H1 (cell line): ENCODE results near the gene ZNF273. TPM values are rescaled to one million over a fixed set of nuclear protein-coding genes. Genes with fewer than 3 reads are reported as not detected.

Experiments used
- CTCF ChIA-PET: fragments of 300-600 bp; sonication (Branson Sonifier 250); formaldehyde crosslinking; loops from one replicate; lab custom pipeline; 2021; ENCODE audit not compliant: partially characterized antibody; lab: Charles Lee
- POLR2A ChIA-PET: fragments of 300-600 bp; sonication (Branson Sonifier 250); formaldehyde crosslinking; loops from one replicate; lab custom pipeline; 2021; ENCODE audit warnings: inconsistent platforms; ENCODE audit not compliant: partially characterized antibody; lab: Charles Lee
- DNase-seq, 2 experiments: peaks; one replicate each; pipeline versions ENCODE4 v3.0.0 to v3.0.0-alpha.2; 2010 to 2022; ENCODE audit warnings: low spot score in 2 of 2, low read depth in 1 of 2, mixed read lengths in 1 of 2
- FAIRE-seq: peaks from 2 replicates; lab custom pipeline; 2011; peaks lifted over from hg19 to GRCh38; lab: Jason Lieb, UNC
- H2AFZ ChIP-seq: 2 replicates; pipeline ENCODE4 v1.8.1; 2012; ENCODE audit warnings: low read length, inconsistent platforms
- H2AK5ac ChIP-seq: 2 replicates; pipeline ENCODE4 v1.6.1; 2013; ENCODE audit warnings: low read depth, low read length
- H2BK120ac ChIP-seq: replicated peaks from 2 replicates; pipeline ENCODE3; 2013; ENCODE audit warnings: low read depth, low read length, inconsistent platforms
- H2BK12ac ChIP-seq: 2 replicates; pipeline ENCODE4 v1.6.1; 2013; ENCODE audit warnings: low read depth, low read length
- H2BK15ac ChIP-seq: 2 replicates; pipeline ENCODE4 v1.6.1; 2013; ENCODE audit warnings: low read length
- H2BK20ac ChIP-seq: 2 replicates; pipeline ENCODE4 v1.6.1; 2013; ENCODE audit warnings: low read length
- H2BK5ac ChIP-seq: 2 replicates; pipeline ENCODE4 v1.6.1; 2013; ENCODE audit warnings: low read depth, low read length
- H3K14ac ChIP-seq: 2 replicates; pipeline ENCODE4 v1.6.1; 2013; ENCODE audit warnings: inconsistent platforms; ENCODE audit not compliant: insufficient read length
- H3K18ac ChIP-seq: 2 replicates; pipeline ENCODE4 v1.6.1; 2013; ENCODE audit warnings: low read length; ENCODE audit errors: extremely low read depth
- H3K23ac ChIP-seq: 2 replicates; pipeline ENCODE4 v1.6.1; 2013; ENCODE audit warnings: inconsistent platforms; ENCODE audit not compliant: insufficient read length
- H3K23me2 ChIP-seq: 2 replicates; pipeline ENCODE4 v1.6.1; 2013; ENCODE audit warnings: low read depth, low read length
- H3K27ac ChIP-seq: 2 replicates; pipeline ENCODE4 v1.6.1; 2011; ENCODE audit warnings: low read depth, low read length, inconsistent platforms
- H3K27me3 ChIP-seq, 4 experiments: replicated peaks in 1 of 4; 1 replicate in 1 of 4; 2 replicates in 3 of 4; pipeline versions ENCODE4 v1.6.1 to v1.8.1; 2011 to 2013; ENCODE audit warnings: low read length in 3 of 4, mild to moderate bottlenecking in 3 of 4, inconsistent platforms in 2 of 4, mixed read lengths in 2 of 4, moderate library complexity in 1 of 4; ENCODE audit not compliant: control insufficient read depth in 3 of 4, insufficient read depth in 3 of 4; ENCODE audit errors: extremely low read depth in 1 of 4
- H3K36me3 ChIP-seq, 4 experiments: 2 replicates each; pipeline versions ENCODE4 v1.6.1 to v1.8.1; 2011 to 2013; ENCODE audit warnings: mild to moderate bottlenecking in 4 of 4, low read length in 3 of 4, moderate library complexity in 2 of 4, control low read depth in 1 of 4, inconsistent platforms in 1 of 4; ENCODE audit not compliant: insufficient read depth in 4 of 4, control insufficient read depth in 2 of 4
- H3K4ac ChIP-seq: replicated peaks from 2 replicates; pipeline ENCODE3; 2013; ENCODE audit warnings: low read length, low read depth, mixed read lengths, inconsistent platforms; ENCODE audit not compliant: insufficient read length
- H3K4me1 ChIP-seq, 4 experiments: replicated peaks in 1 of 4; 1 replicate in 1 of 4; 2 replicates in 3 of 4; pipeline versions ENCODE4 v1.6.1 to v1.8.1; 2011 to 2013; ENCODE audit warnings: low read length in 3 of 4, inconsistent platforms in 2 of 4, mixed read lengths in 1 of 4; ENCODE audit not compliant: insufficient read depth in 4 of 4, control insufficient read depth in 3 of 4
- H3K4me2 ChIP-seq, 2 experiments: 2 replicates each; pipeline versions ENCODE4 v1.6.1 to v1.8.1; 2011 to 2013; ENCODE audit warnings: low read depth in 2 of 2, low read length in 2 of 2, control low read depth in 1 of 2, inconsistent platforms in 1 of 2, mild to moderate bottlenecking in 1 of 2; ENCODE audit not compliant: insufficient read depth in 1 of 2
- H3K4me3 ChIP-seq, 4 experiments: fragments of 200-600, 300-600 bp in 1 of 4; sonication (generic), shearing (Covaris generic), sonication (Bioruptor Twin) in 1 of 4; 2 replicates each; pipeline versions ENCODE4 v1.5.1 to v1.8.1; 2011 to 2016; ENCODE audit warnings: low read length in 4 of 4, low read depth in 3 of 4, control low read depth in 2 of 4, inconsistent platforms in 2 of 4, mild to moderate bottlenecking in 2 of 4, mixed read lengths in 1 of 4, moderate library complexity in 1 of 4; ENCODE audit not compliant: insufficient read depth in 2 of 4; ENCODE audit errors: extremely low read depth in 1 of 4
- H3K56ac ChIP-seq: replicated peaks from 2 replicates; pipeline ENCODE3; 2013; ENCODE audit warnings: low read depth, mild to moderate bottlenecking, mixed read lengths, low read length, inconsistent platforms; ENCODE audit not compliant: insufficient read length
- H3K79me1 ChIP-seq: 2 replicates; pipeline ENCODE4 v1.6.1; 2013; ENCODE audit warnings: low read depth, low read length, control low read depth
- H3K79me2 ChIP-seq, 2 experiments: 2 replicates each; pipeline versions ENCODE4 v1.6.1 to v1.8.1; 2012 to 2013; ENCODE audit warnings: low read length in 2 of 2, mild to moderate bottlenecking in 2 of 2, inconsistent platforms in 1 of 2; ENCODE audit not compliant: insufficient read depth in 2 of 2, control insufficient read depth in 1 of 2
- H3K9ac ChIP-seq, 4 experiments: replicated peaks in 1 of 4; 1 replicate in 1 of 4; 2 replicates in 3 of 4; pipeline versions ENCODE4 v1.6.1 to v1.8.1; 2011 to 2013; ENCODE audit warnings: low read depth in 3 of 4, low read length in 3 of 4, control low read depth in 2 of 4, mild to moderate bottlenecking in 2 of 4, moderate library complexity in 2 of 4, inconsistent platforms in 1 of 4; ENCODE audit errors: extremely low read depth in 1 of 4
- H3K9me3 ChIP-seq, 2 experiments: 2 replicates each; pipeline versions ENCODE4 v1.6.1 to v1.8.1; 2012 to 2013; ENCODE audit warnings: mild to moderate bottlenecking in 2 of 2, moderate library complexity in 2 of 2, control low read depth in 1 of 2, inconsistent platforms in 1 of 2, low read depth in 1 of 2, low read length in 1 of 2, mixed read lengths in 1 of 2; ENCODE audit not compliant: insufficient read depth in 2 of 2
- H4K20me1 ChIP-seq, 2 experiments: replicated peaks in 1 of 2; 2 replicates each; pipeline versions ENCODE3 to v1.8.1; 2011 to 2013; ENCODE audit warnings: inconsistent platforms in 2 of 2, low read length in 2 of 2, mild to moderate bottlenecking in 1 of 2; ENCODE audit not compliant: insufficient read depth in 2 of 2, control insufficient read depth in 1 of 2
- H4K5ac ChIP-seq: 2 replicates; pipeline ENCODE4 v1.6.1; 2013; ENCODE audit warnings: low read length, low read depth, mixed read lengths, inconsistent platforms; ENCODE audit not compliant: insufficient read length
- H4K8ac ChIP-seq: 2 replicates; pipeline ENCODE4 v1.8.0; 2013; ENCODE audit warnings: mild to moderate bottlenecking, moderate library complexity, low read length, inconsistent platforms; ENCODE audit not compliant: insufficient read depth; ENCODE audit errors: extremely low read depth
- H4K91ac ChIP-seq: replicated peaks from 2 replicates; pipeline ENCODE3; 2013; ENCODE audit warnings: low read length, mixed read lengths, inconsistent platforms; ENCODE audit not compliant: insufficient read length
- BRCA1 ChIP-seq: IDR thresholded peaks from 2 replicates; pipeline ENCODE4 v1.6.1; 2012; ENCODE audit warnings: low read depth, low read length, improper control_type of control experiment
- SAP30 ChIP-seq: fragments of 300-600 bp; sonication (generic); IDR thresholded peaks from 2 replicates; pipeline ENCODE4 v1.7.1; 2012; ENCODE audit warnings: low read length, moderate library complexity, mild to moderate bottlenecking, inconsistent platforms; ENCODE audit not compliant: insufficient read depth, insufficient replicate concordance
- WGBS, 2 experiments: shearing (Covaris generic) in 1 of 2; methylation state at CpG; one replicate each; pipeline versions ENCODE4 v1.1.6 to v1.1.7; 2013 to 2015; ENCODE audit warnings: low lambda C conversion rate in 2 of 2, mixed read lengths in 2 of 2, inconsistent platforms in 1 of 2, low coverage in 1 of 2, missing lambda C conversion rate in 1 of 2; ENCODE audit not compliant: insufficient replicate concordance in 2 of 2, insufficient coverage in 1 of 2, insufficient read length in 1 of 2; ENCODE audit errors: extremely low coverage in 1 of 2, missing lambda C conversion rate in 1 of 2; 5-methylcytosine and 5-hydroxymethylcytosine counted together
- polyA plus RNA-seq, 7 experiments: library from polyadenylated mRNA; depleted of rRNA in 3 of 7; stranded (reverse) in 5 of 7; unstranded in 2 of 7; fragments of >200 nt in 5 of 7; fragments of 200-250 nt in 2 of 7; gene quantifications; 1 replicate in 5 of 7; 2 replicates in 1 of 7; 4 replicates in 1 of 7; pipeline versions ENCODE4 v1.2.1 to v1.2.3, GENCODE V29; 2011 to 2013; ENCODE audit warnings: missing spikeins in 2 of 7, mixed read lengths in 2 of 7
- total RNA-seq: library from RNA; stranded (reverse); fragmentation: NEBNext Ultra II Directional; extraction: Animal tissue kit (Norgen Biotek cat#: 25700); gene quantifications from 2 replicates; pipeline ENCODE4 v1.2.1, GENCODE V29; 2021

ZNF273 gene
- total and polyA plus RNA-seq, 2 of the 8 experiments (the other 6 are each of a cell fraction or from before 2014, with no cell fraction given): 6.2 to 23.2 TPM

DNA sequence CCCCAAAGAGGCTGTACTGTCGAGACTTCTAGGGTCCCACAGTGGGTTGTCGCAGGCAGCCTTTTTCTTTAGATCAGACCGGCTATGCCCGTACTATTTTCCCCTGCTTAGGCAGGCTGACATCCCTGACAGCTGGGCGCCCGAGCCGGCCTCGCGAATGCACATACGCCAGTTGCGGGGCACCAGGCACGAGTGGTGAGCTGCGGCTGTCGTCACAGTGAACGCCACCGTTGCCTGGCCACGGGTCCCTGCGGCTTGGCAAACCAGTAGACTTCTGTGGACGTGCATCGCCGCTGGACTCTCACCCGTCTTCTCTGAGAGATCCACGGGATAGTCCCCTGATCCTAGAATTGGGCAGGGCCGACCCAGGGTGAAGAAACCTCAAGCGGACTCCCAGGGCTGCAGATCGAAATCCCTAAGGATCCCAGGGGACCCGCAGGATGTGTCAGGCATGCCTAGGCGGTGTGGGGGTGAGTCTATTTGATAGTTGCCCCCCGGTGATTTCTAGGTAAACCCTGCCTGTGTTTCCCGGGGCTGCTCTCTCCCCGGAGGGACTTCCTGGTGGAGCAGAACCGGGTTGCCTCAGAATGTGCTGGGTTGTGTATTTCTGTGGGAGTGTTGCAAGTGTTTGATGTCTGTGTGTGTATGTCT lies 33.0 kb upstream of the ZNF273 start:
- Histone ChIP-seq H4K5ac (no peak overlapping the region), H3K23me2 (0 out of 2 replicates have a peak, but pooled peaks cover 1% of the 10 kb centered on the region), H3K4me3 (no peak overlapping the region), H2BK12ac (no peak overlapping the region), H3K4me2 (no peak overlapping the region), H2AFZ (no peak overlapping the region), H4K91ac (no peak overlapping the region), H3K9me3 (peaks cover 15 to 52% of the 10 kb centered on the region in 2 experiments; a peak in 3 of 4 replicates), H3K18ac (no peak overlapping the region), H4K20me1 (no peaks in the 10 kb centered on the region), H3K9ac (no peak overlapping the region), H2AK5ac (no peak overlapping the region), H3K36me3 (no peaks in the 10 kb centered on the region), H3K23ac (no peak overlapping the region), H3K79me2 (no peaks in the 10 kb centered on the region), H3K4ac (no peak overlapping the region), H3K27me3 (no peaks in the 10 kb centered on the region; a peak in 1 of 7 replicates), H2BK15ac (no peak overlapping the region), H3K56ac (no peak overlapping the region), H3K4me1 (no peaks in the 10 kb centered on the region), H3K27ac (no peak overlapping the region), H4K8ac (no peak overlapping the region), H2BK120ac (no peak overlapping the region), H2BK5ac (no peak overlapping the region), H3K79me1 (no peaks in the 10 kb centered on the region; the same call in 1 of the 2 replicates), H2BK20ac (no peak overlapping the region), H3K14ac (no peak overlapping the region)
- FAIRE-seq: no peak
- DNase-seq: peak in 1 of 2 experiments; percentile 20
- 91% methylated on average over 32 of the region's 32 CpGs; no CpG with 5 or more reads in 1 of the 2 experiments for WGBS, 2 experiments
- TF ChIP-seq SAP30: no peak
- no peak for TF ChIP-seq BRCA1
- ChIA-PET CTCF (no interaction called here), POLR2A (no interaction called here)
